Activated CD4-positive, alpha-beta T cell treated with anti-CD3 and anti-CD28 coated beads for 24 hours (primary cell): ENCODE measurements around the gene HIF1AN.

Experiments
- DNase-seq, 2 donors: peaks; one replicate each; pipeline ENCODE4 v3.0.0-alpha.2; 2020; ENCODE audit warnings: low read depth in 2 of 2

Gene HIF1AN

DNA sequence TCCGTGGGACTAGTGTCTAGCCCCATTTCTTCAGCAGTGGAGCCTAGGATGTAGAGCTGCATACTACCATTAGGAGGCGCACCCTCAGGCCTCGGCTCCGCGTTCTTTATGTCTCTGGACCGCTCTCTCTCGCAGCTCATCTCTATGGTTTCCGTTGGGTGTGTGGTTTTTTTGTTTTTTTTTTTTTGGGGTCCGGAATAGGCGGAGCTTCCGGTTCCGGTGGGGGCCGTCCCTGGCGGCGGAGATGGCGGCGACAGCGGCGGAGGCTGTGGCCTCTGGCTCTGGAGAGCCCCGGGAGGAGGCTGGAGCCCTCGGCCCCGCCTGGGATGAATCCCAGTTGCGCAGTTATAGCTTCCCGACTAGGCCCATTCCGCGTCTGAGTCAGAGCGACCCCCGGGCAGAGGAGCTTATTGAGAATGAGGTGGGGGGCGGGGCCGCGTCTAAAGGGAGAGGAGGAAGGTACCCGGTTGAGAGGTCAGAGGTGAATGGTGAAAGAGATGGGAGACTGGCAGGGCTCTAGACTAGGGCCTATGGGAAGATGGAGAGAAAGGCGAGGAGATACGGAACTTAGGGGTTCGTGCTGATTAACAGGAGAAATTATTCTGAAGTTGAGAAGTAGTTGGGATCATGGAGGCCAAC is at the start of gene HIF1AN:
HIF1AN (plus strand) TSS at position 229 of the 639 bp plus-strand sequence; CDS start at position 245, 16 bp downstream.
- DNase-seq = peak; percentile 73 to 82

DNA sequence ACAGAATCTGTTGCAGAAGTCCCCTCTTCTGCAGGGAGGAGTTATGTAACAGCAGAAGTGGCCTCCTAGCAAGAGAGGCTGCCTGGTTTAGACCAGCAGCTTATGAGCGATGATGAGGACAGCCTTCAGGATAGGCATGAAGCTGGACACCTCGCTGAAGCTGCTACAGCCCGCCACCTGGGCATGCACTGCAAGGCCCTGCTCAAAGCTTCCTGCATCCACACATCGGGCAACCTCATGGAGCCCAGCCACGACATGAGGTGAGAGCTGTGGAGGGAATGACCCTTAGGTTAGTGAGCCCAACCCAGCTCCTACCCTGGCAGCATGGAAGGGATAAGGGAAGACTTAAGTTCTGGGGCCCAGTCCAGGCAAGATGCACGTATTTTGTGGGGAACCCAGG is 48.2 kb upstream of the HIF1AN start:
- no peak for DNase-seq

DNA sequence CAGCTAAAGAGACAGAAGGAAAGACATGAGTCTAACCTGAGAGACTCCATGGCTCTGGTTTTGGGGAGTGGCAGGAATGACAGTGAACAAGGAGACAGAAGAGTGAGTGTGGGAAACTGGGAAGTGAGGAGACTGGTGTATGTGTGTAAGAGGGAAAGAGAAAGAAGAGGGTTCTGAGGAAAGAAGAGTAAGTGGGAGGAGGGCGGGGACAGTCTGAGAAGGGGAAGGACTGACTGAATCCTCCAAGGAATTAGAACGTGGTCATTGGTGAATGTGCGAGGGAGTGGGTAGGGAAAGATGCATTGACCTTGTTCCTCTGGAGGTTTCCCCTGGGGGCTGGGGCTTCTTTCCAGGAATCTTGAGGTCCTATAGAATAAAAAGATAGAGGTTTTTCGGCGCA is 46.3 kb upstream of the HIF1AN start:
- DNase-seq = no peak

GRCh38 chr10:100490531-100490930 is 45.2 kb upstream of the HIF1AN start:
- no peak for DNase-seq

- no peak for DNase-seq
Measured at GRCh38 chr10:100496567-100496966, 39.2 kb upstream of the HIF1AN start.

DNA sequence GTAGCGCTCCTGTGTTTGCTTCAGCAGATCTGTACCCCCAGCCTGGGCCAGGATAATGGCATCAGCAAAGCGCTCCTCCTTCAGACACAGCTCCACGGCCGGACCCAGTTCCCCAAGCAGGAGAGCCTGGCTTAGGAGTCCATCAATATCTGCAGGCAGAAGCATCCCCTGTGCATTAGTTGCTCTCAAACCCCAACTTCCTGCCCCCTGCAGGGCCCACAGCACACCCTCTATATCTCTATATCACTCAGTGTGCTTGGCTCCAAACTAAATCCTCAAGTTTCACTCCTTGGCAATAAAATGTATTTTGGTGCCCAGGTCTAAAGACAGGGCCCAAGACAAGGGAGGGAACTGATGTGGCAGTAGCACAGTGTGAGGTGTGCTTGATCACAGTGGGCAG is 37.7 kb upstream of the HIF1AN start:
- DNase-seq = no peak

DNA sequence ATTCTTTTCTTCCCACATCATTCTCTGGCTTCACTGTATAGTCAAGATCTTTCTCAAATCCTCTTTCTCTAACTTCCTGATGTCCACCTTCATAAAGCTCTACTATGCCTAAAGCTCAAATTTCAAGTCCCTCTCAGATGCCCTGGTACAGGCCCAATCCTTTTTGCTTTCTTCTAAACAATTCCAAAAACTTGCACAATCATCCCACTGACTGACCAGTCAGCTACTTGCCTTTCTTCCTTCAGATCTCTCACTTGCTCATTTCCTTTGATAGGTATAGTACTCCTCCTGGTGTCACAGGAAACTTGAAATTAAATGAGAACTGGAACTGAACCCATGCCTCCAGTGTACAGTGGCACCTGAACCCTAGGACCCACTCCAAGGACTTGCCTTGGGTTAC is 34.3 kb upstream of the HIF1AN start:
- DNase-seq = no peak

DNA sequence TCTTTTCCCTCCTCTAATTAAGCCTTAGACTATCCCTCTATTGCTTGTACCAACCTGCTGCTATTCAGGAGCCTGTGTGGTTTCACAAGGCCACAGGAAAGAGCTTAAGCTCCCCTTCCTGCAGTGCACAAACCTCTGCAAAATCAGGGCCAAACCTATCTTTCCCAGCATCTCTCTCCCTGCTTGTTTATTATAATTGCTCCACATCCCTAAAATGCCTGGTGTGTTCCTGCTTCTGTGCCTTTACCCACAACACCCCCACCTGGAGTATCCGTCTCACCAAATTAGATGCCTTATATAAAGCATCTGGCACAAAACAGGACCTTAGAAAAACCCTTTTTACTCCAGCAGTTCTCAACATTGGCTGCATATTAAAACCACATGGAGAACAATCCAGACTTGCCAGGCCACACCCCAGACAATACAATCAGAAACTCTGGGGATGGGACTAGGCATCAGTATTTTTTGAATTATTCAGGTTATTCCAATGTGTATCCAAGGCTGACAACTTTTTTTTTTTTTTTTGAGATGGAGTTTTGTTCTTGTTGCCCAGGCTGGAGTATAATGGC is 32.7 kb upstream of the HIF1AN start:
- no peak for DNase-seq

GRCh38 chr10:100504096-100504495 is 31.6 kb upstream of the HIF1AN start:
- DNase-seq = no peak

DNA sequence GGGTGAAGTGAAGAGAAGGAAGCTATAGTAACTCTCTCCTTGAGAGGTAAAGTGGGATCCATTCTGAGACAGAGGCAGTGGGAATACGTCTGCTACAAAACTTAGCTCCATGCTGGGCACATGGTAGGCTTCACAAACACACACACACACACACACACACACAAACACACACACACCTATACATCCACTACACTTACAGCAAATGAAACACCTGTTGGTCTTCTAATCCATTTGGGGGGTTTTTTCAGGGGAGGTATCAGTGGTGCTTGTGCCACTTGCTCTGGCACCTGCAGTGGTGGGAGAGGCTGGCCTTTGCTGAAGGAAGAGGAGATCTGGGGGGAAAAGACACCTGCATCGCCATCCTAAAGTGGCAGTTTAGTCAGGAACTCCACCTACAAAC is 30.6 kb upstream of the HIF1AN start:
- no peak for DNase-seq

- no peak for DNase-seq
Measured at GRCh38 chr10:100506596-100507356, 29.0 kb upstream of the HIF1AN start.

DNA sequence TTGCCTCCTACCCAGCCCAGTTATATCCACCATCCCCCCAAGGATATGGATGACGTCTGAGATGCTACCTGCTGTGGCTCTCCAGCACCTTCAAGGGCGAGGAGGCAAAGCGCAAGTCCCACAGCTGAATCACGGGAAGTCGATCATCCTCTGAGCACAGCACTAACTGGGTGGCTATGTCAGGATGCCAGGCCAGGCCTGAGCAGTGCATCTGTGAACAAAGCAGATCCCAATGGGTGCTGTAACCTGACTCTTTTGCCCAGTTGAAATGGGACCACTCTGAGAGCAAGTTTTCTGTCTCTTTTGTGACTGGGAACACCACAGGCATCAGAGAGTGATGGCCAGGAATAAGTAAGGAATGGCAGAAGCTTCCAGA is 28.4 kb upstream of the HIF1AN start:
- DNase-seq = no peak

DNA sequence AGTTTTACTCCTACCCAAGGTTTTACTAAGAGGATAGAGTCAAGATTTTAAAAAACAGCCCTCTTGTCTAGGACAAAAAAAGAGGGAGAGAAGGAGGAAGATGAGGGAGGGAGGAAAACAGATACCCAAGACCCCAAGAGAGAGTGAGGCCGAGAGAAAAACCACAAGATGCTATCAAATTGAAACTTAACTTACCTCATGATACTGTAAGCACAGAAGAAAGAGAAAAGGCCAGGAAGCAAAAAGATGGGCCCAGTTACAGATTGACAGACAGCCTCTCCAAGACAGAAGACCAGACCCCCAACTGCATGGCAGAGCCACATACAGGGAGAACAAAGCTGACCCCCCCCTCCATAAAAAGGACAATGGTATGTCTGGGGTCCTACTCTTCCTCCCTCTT is 27.5 kb upstream of the HIF1AN start:
- DNase-seq = no peak

DNA sequence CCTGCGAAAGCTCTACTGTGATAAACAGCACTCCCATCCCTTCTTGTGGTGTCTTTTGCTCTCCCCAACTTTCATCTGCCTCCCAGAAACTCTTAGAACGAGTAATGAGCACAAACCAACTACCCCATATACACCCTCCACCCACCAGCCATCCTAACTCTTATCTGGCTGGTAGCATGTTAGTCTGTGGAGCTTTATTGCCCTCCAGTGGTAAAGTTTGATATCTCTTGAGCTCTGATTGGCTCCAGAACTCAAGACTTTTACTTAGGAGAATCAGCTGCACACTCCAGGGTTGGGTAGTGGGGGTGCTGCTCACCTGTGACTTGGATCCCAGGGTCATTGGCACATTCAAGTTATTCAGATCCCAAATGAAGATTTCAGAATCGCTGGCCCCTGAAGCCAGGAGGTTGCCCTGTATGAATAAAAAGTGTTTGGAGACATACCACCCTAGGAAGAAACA is 27.0 kb upstream of the HIF1AN start:
- DNase-seq = peak; percentile 19 to 29

GRCh38 chr10:100509241-100509840 is 26.4 kb upstream of the HIF1AN start:
- peak in 1 of 2 donors; percentile 26 for DNase-seq

- DNase-seq = peak; percentile 34 to 38
Measured at GRCh38 chr10:100510533-100511308, 25.0 kb upstream of the HIF1AN start.

DNA sequence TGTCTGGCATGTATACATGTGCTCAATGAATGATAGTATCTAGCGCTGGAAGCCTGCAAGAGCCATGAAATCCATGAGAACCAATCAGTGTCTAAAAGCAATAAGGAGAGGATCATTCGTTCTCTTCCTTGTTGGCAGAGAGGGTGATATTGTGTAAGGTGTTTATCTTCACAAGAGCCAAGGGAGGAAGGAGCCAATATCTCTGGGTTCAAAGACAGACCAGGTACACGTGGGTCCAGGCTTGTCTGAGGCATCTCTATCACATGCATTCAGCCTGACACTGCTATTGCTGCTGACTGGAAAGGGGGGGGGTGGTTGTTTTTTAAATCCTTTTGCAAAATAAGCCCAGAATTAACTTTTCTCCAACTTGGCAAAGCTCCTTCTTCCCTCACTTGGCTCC is 20.1 kb upstream of the HIF1AN start:
- DNase-seq = no peak

DNA sequence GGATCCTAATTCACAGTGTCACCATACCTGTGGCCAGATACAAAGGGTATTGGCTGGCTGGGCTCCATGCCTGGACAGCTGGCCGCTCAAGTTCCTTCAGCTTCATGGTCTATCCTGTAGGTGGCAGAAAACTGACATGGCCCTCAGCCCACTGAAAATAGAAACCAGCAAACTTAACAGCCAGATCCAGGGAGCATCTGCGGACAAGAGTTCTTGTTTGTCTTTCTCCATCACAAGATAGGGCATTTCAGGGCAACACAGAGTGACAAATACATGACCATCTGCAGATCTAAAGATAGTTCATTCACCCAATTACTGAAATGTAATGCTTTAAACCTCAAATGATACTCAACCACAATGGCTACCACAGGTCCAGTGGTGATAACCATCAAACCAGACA is 18.9 kb upstream of the HIF1AN start:
- DNase-seq = no peak

DNA sequence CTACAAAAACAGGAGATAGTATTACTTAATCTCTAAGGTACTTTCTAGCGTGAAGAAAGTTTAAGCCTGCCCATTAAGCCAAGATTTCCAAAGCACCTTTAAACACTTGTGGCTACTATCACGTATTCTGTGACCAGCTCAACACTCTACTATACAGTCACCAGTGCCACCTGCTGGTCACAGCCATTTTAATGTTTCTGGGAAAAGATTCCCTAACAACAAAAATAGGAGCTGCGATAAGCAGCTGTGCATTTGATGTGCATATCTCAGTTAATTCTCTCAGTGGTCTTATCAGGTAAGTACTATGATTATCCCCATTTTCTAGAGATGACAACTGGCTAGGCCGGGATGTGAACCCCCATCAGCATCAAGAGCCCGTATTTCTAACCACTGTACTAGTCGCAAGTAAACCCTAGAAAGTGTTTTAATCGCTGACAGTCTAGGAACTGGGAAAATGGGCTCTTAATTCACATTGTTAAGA is 16.9 kb upstream of the HIF1AN start:
- DNase-seq = peak; percentile 43 to 49

DNA sequence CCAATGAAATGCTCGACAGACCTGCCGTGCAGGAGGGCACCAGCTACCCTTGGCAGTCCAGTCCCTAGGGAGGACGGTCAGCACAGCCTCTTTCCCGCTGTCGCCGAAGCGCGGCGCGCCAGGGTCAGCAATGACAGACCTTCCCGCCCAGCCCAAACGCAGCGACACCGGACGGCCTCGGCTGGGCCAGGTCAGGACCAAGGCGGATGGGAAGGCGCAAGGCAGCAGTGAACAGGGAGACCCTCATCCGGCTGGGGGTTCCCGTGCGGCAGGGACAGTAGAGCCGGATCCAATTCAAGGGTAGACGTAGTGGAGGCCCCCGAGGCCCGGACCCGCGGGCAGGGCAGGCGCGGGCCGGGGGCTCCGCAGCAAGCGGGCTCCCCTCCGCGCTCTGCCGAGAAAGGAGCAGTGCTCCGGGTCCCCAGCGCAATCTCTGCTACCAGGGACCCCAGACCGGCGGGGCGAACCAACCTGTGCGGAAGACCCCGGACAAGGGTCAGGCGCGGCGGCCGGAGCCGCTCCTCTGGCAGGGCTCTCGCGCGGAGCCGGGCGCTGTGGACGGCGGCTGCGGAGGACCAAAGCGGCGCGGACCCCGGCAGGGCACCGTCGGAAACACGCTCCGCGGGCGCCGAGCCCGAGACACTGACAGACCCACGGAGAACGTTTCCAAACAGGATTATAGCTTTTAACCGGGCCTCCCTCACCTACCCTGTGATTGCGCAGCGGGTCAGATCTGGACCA is 16.3 kb upstream of the HIF1AN start, which contains the start of gene SEC31B:
SEC31B (minus strand) TSS at position 551 of the 741 bp plus-strand sequence. CDS start 2,909 bp downstream, outside the sequence.
- no peak for DNase-seq

GRCh38 chr10:100520811-100521210 is 14.9 kb upstream of the HIF1AN start:
- DNase-seq = no peak
